Measurements from ENCODE around the gene CNNM4.

The CNNM4 gene

GRCh38 chr2:96759548-96759947 lies 1.2 kb upstream of the CNNM4 start:
- no peak for DNase-seq (ENCODE audit: low spot score)

- DNase-seq (ENCODE audit: low spot score) = no peak
Observed at GRCh38 chr2:96760986-96761832, 507 bp downstream of the CNNM4 start.

- no peak for DNase-seq (ENCODE audit: low spot score)
Observed at GRCh38 chr2:96762529-96763311, 2.0 kb downstream of the CNNM4 start.

GRCh38 chr2:96763511-96764252 lies 3.0 kb downstream of the CNNM4 start:
- DNase-seq (ENCODE audit: low spot score) = no peak

- DNase-seq (ENCODE audit: low spot score) = no peak
Observed at GRCh38 chr2:96764253-96764637, 3.5 kb downstream of the CNNM4 start.

GRCh38 chr2:96767135-96767871 lies 6.6 kb downstream of the CNNM4 start:
- DNase-seq (ENCODE audit: low spot score) = no peak

GRCh38 chr2:96768083-96768561 lies 7.4 kb downstream of the CNNM4 start:
- DNase-seq (ENCODE audit: low spot score) = no peak

- no peak for DNase-seq (ENCODE audit: low spot score)
Observed at GRCh38 chr2:96769814-96770213, 9.1 kb downstream of the CNNM4 start.

GRCh38 chr2:96770442-96771202 lies 9.9 kb downstream of the CNNM4 start:
- DNase-seq (ENCODE audit: low spot score) = no peak

- no peak for DNase-seq (ENCODE audit: low spot score)
Observed at GRCh38 chr2:96771796-96772618, 11.3 kb downstream of the CNNM4 start.

GRCh38 chr2:96772903-96773671 lies 12.4 kb downstream of the CNNM4 start:
- DNase-seq (ENCODE audit: low spot score) = no peak

- no peak for DNase-seq (ENCODE audit: low spot score)
Observed at GRCh38 chr2:96773922-96774321, 13.2 kb downstream of the CNNM4 start.

GRCh38 chr2:96775160-96775559 lies 14.5 kb downstream of the CNNM4 start:
- no peak for DNase-seq (ENCODE audit: low spot score)

- DNase-seq (ENCODE audit: low spot score) = no peak
Observed at GRCh38 chr2:96783388-96783787, 22.7 kb downstream of the CNNM4 start.

GRCh38 chr2:96787411-96787810 lies 26.7 kb downstream of the CNNM4 start:
- no peak for DNase-seq (ENCODE audit: low spot score)

GRCh38 chr2:96788442-96789244 lies 27.9 kb downstream of the CNNM4 start:
- no peak for DNase-seq (ENCODE audit: low spot score)

- no peak for DNase-seq (ENCODE audit: low spot score)
Observed at GRCh38 chr2:96789245-96789617, 28.5 kb downstream of the CNNM4 start.

All from hematopoietic multipotent progenitor cell treated with erythropoietin and hydrocortisone succinate and interleukin-3 and kit ligand, for 17 days (in vitro differentiated cells).